ENCODE data around the gene NHERF1. TPM values are rescaled to one million over a fixed set of nuclear protein-coding genes. Genes with fewer than 3 reads are reported as not detected.
A peak's percentile ranks its signal among the peaks of the same experiment; 100 is the strongest.

Gene NHERF1
- total and polyA plus RNA-seq, 2 of the 13 experiments (the other 11 are each of a cell fraction or from before 2014, with no cell fraction given), result 169 to 269 TPM

DNA sequence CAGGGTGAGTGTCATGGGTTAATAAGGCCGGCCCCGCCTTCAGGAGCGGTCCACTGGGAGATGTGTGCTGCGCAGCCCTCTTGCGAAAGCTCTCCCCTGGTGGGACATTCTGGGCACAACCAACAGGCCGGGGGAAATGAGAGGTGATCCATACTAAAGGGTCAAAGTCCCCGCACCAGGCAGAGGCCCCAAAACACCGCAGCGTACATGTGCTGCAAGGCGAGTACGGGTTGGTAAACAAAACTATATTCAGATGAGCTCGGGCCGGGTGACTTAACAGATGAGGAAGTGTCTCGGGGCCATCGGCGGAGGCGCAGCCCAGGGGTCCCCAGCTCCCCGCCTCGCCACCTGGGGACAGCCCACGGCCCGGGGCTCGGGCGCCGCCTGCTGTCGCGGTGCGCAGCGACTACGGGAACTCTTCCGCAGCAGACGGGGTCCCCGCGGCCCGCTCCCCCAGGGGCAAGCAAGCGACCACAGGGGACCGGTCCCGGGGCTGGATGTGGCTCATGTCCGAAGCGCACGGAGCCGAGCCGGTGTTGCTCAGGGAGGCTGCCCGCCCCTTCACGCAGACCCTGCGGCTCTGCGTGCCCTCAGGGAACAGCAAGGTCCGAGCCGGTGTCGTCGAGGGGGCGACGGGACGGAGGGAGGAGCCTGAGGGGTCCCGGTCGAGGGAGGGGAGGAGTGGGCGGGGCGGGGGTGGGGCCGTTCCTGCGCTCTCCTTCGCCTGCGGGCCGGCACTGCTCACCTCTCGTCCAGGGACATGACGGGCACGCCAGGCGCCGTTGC, 11.7 kb upstream of the NHERF1 start, which contains the start of gene RAB37 (continued):
- no peak for TF ChIP-seq ZUFSP (CRISPR knock-in tag; IDR thresholded peaks at IDR 0.05; ENCODE audit: borderline replicate concordance)
- no peak for TF ChIP-seq TIGD3 (CRISPR knock-in tag; IDR thresholded peaks at IDR 0.05; ENCODE audit: borderline replicate concordance)
- peak; percentile 64; the same call in 1 of the 2 replicates for TF ChIP-seq ZNF292 (CRISPR knock-in tag; IDR thresholded peaks at IDR 0.05; ENCODE audit: borderline replicate concordance, low read depth)
- no peak for TF ChIP-seq ZNF318 (CRISPR knock-in tag; IDR thresholded peaks at IDR 0.05)
- peak; percentile 54; the same call in 1 of the 2 replicates for TF ChIP-seq DZIP1 (CRISPR knock-in tag; IDR thresholded peaks at IDR 0.05)
- no peak for TF ChIP-seq ZNF576 (CRISPR knock-in tag; IDR thresholded peaks at IDR 0.05)
- TF ChIP-seq ZBTB42 (CRISPR knock-in tag; IDR thresholded peaks at IDR 0.05), result no peak
- peak; percentile 100 for TF ChIP-seq ZNF777 (CRISPR knock-in tag; IDR thresholded peaks at IDR 0.05)
- peak; percentile 31 for TF ChIP-seq KDM5B (CRISPR knock-in tag; IDR thresholded peaks at IDR 0.05; ENCODE audit: borderline replicate concordance)
- no peak for TF ChIP-seq ATM (IDR thresholded peaks at IDR 0.05; ENCODE audit: borderline replicate concordance)
- no peak for TF ChIP-seq TBP (CRISPR knock-in tag; IDR thresholded peaks at IDR 0.05)
- TF ChIP-seq HNRNPH1 (optimal IDR thresholded peaks at IDR 0.05; ENCODE audit: low read depth, low read length), result no peak
